H1 (cell line): ENCODE results near the gene FRRS1. TPM values are rescaled to one million over a fixed set of nuclear protein-coding genes. Genes with fewer than 3 reads are reported as not detected.

ENCODE experiments used
- CTCF ChIA-PET: fragments of 300-600 bp; sonication (Branson Sonifier 250); formaldehyde crosslinking; loops from one replicate; lab custom pipeline; 2021; ENCODE audit not compliant: partially characterized antibody; lab: Charles Lee
- POLR2A ChIA-PET: fragments of 300-600 bp; sonication (Branson Sonifier 250); formaldehyde crosslinking; loops from one replicate; lab custom pipeline; 2021; ENCODE audit warnings: inconsistent platforms; ENCODE audit not compliant: partially characterized antibody; lab: Charles Lee
- DNase-seq, 2 experiments: peaks; one replicate each; pipeline versions ENCODE4 v3.0.0 to v3.0.0-alpha.2; 2010 to 2022; ENCODE audit warnings: low spot score in 2 of 2, low read depth in 1 of 2, mixed read lengths in 1 of 2
- FAIRE-seq: peaks from 2 replicates; lab custom pipeline; 2011; peaks lifted over from hg19 to GRCh38; lab: Jason Lieb, UNC
- H2AFZ ChIP-seq: 2 replicates; pipeline ENCODE4 v1.8.1; 2012; ENCODE audit warnings: low read length, inconsistent platforms
- H2AK5ac ChIP-seq: 2 replicates; pipeline ENCODE4 v1.6.1; 2013; ENCODE audit warnings: low read depth, low read length
- H2BK120ac ChIP-seq: replicated peaks from 2 replicates; pipeline ENCODE3; 2013; ENCODE audit warnings: low read depth, low read length, inconsistent platforms
- H2BK12ac ChIP-seq: 2 replicates; pipeline ENCODE4 v1.6.1; 2013; ENCODE audit warnings: low read depth, low read length
- H2BK15ac ChIP-seq: 2 replicates; pipeline ENCODE4 v1.6.1; 2013; ENCODE audit warnings: low read length
- H2BK20ac ChIP-seq: 2 replicates; pipeline ENCODE4 v1.6.1; 2013; ENCODE audit warnings: low read length
- H2BK5ac ChIP-seq: 2 replicates; pipeline ENCODE4 v1.6.1; 2013; ENCODE audit warnings: low read depth, low read length
- H3K14ac ChIP-seq: 2 replicates; pipeline ENCODE4 v1.6.1; 2013; ENCODE audit warnings: inconsistent platforms; ENCODE audit not compliant: insufficient read length
- H3K18ac ChIP-seq: 2 replicates; pipeline ENCODE4 v1.6.1; 2013; ENCODE audit warnings: low read length; ENCODE audit errors: extremely low read depth
- H3K23ac ChIP-seq: 2 replicates; pipeline ENCODE4 v1.6.1; 2013; ENCODE audit warnings: inconsistent platforms; ENCODE audit not compliant: insufficient read length
- H3K23me2 ChIP-seq: 2 replicates; pipeline ENCODE4 v1.6.1; 2013; ENCODE audit warnings: low read depth, low read length
- H3K27ac ChIP-seq: 2 replicates; pipeline ENCODE4 v1.6.1; 2011; ENCODE audit warnings: low read depth, low read length, inconsistent platforms
- H3K27me3 ChIP-seq, 4 experiments: replicated peaks in 1 of 4; 1 replicate in 1 of 4; 2 replicates in 3 of 4; pipeline versions ENCODE4 v1.6.1 to v1.8.1; 2011 to 2013; ENCODE audit warnings: low read length in 3 of 4, mild to moderate bottlenecking in 3 of 4, inconsistent platforms in 2 of 4, mixed read lengths in 2 of 4, moderate library complexity in 1 of 4; ENCODE audit not compliant: control insufficient read depth in 3 of 4, insufficient read depth in 3 of 4; ENCODE audit errors: extremely low read depth in 1 of 4
- H3K36me3 ChIP-seq, 4 experiments: 2 replicates each; pipeline versions ENCODE4 v1.6.1 to v1.8.1; 2011 to 2013; ENCODE audit warnings: mild to moderate bottlenecking in 4 of 4, low read length in 3 of 4, moderate library complexity in 2 of 4, control low read depth in 1 of 4, inconsistent platforms in 1 of 4; ENCODE audit not compliant: insufficient read depth in 4 of 4, control insufficient read depth in 2 of 4
- H3K4ac ChIP-seq: replicated peaks from 2 replicates; pipeline ENCODE3; 2013; ENCODE audit warnings: low read length, low read depth, mixed read lengths, inconsistent platforms; ENCODE audit not compliant: insufficient read length
- H3K4me1 ChIP-seq, 4 experiments: replicated peaks in 1 of 4; 1 replicate in 1 of 4; 2 replicates in 3 of 4; pipeline versions ENCODE4 v1.6.1 to v1.8.1; 2011 to 2013; ENCODE audit warnings: low read length in 3 of 4, inconsistent platforms in 2 of 4, mixed read lengths in 1 of 4; ENCODE audit not compliant: insufficient read depth in 4 of 4, control insufficient read depth in 3 of 4
- H3K4me2 ChIP-seq, 2 experiments: 2 replicates each; pipeline versions ENCODE4 v1.6.1 to v1.8.1; 2011 to 2013; ENCODE audit warnings: low read depth in 2 of 2, low read length in 2 of 2, control low read depth in 1 of 2, inconsistent platforms in 1 of 2, mild to moderate bottlenecking in 1 of 2; ENCODE audit not compliant: insufficient read depth in 1 of 2
- H3K4me3 ChIP-seq, 4 experiments: fragments of 200-600, 300-600 bp in 1 of 4; sonication (generic), shearing (Covaris generic), sonication (Bioruptor Twin) in 1 of 4; 2 replicates each; pipeline versions ENCODE4 v1.5.1 to v1.8.1; 2011 to 2016; ENCODE audit warnings: low read length in 4 of 4, low read depth in 3 of 4, control low read depth in 2 of 4, inconsistent platforms in 2 of 4, mild to moderate bottlenecking in 2 of 4, mixed read lengths in 1 of 4, moderate library complexity in 1 of 4; ENCODE audit not compliant: insufficient read depth in 2 of 4; ENCODE audit errors: extremely low read depth in 1 of 4
- H3K56ac ChIP-seq: replicated peaks from 2 replicates; pipeline ENCODE3; 2013; ENCODE audit warnings: low read depth, mild to moderate bottlenecking, mixed read lengths, low read length, inconsistent platforms; ENCODE audit not compliant: insufficient read length
- H3K79me1 ChIP-seq: 2 replicates; pipeline ENCODE4 v1.6.1; 2013; ENCODE audit warnings: low read depth, low read length, control low read depth
- H3K79me2 ChIP-seq, 2 experiments: 2 replicates each; pipeline versions ENCODE4 v1.6.1 to v1.8.1; 2012 to 2013; ENCODE audit warnings: low read length in 2 of 2, mild to moderate bottlenecking in 2 of 2, inconsistent platforms in 1 of 2; ENCODE audit not compliant: insufficient read depth in 2 of 2, control insufficient read depth in 1 of 2
- H3K9ac ChIP-seq, 4 experiments: replicated peaks in 1 of 4; 1 replicate in 1 of 4; 2 replicates in 3 of 4; pipeline versions ENCODE4 v1.6.1 to v1.8.1; 2011 to 2013; ENCODE audit warnings: low read depth in 3 of 4, low read length in 3 of 4, control low read depth in 2 of 4, mild to moderate bottlenecking in 2 of 4, moderate library complexity in 2 of 4, inconsistent platforms in 1 of 4; ENCODE audit errors: extremely low read depth in 1 of 4
- H3K9me3 ChIP-seq, 2 experiments: 2 replicates each; pipeline versions ENCODE4 v1.6.1 to v1.8.1; 2012 to 2013; ENCODE audit warnings: mild to moderate bottlenecking in 2 of 2, moderate library complexity in 2 of 2, control low read depth in 1 of 2, inconsistent platforms in 1 of 2, low read depth in 1 of 2, low read length in 1 of 2, mixed read lengths in 1 of 2; ENCODE audit not compliant: insufficient read depth in 2 of 2
- H4K20me1 ChIP-seq, 2 experiments: replicated peaks in 1 of 2; 2 replicates each; pipeline versions ENCODE3 to v1.8.1; 2011 to 2013; ENCODE audit warnings: inconsistent platforms in 2 of 2, low read length in 2 of 2, mild to moderate bottlenecking in 1 of 2; ENCODE audit not compliant: insufficient read depth in 2 of 2, control insufficient read depth in 1 of 2
- H4K5ac ChIP-seq: 2 replicates; pipeline ENCODE4 v1.6.1; 2013; ENCODE audit warnings: low read length, low read depth, mixed read lengths, inconsistent platforms; ENCODE audit not compliant: insufficient read length
- H4K8ac ChIP-seq: 2 replicates; pipeline ENCODE4 v1.8.0; 2013; ENCODE audit warnings: mild to moderate bottlenecking, moderate library complexity, low read length, inconsistent platforms; ENCODE audit not compliant: insufficient read depth; ENCODE audit errors: extremely low read depth
- H4K91ac ChIP-seq: replicated peaks from 2 replicates; pipeline ENCODE3; 2013; ENCODE audit warnings: low read length, mixed read lengths, inconsistent platforms; ENCODE audit not compliant: insufficient read length
- CBX8 ChIP-seq: fragments of 300-800, 300-1000 bp; sonication (generic); IDR thresholded peaks from 2 replicates; pipeline ENCODE4 v1.7.1; 2016; ENCODE audit warnings: low read depth, low read length, borderline replicate concordance
- CHD1 ChIP-seq: IDR thresholded peaks from 2 replicates; pipeline ENCODE4 v1.6.1; 2012; ENCODE audit warnings: low read depth, low read length, improper control_type of control experiment
- EP300 ChIP-seq, 2 experiments: IDR thresholded peaks; 1 replicate in 1 of 2; 2 replicates in 1 of 2; pipeline ENCODE4 v1.6.1; 2011 to 2012; ENCODE audit warnings: low read depth in 2 of 2, low read length in 2 of 2, mild to moderate bottlenecking in 2 of 2, borderline replicate concordance in 1 of 2, inconsistent platforms in 1 of 2, moderate library complexity in 1 of 2
- EZH2 ChIP-seq: fragments of 200-600 bp; sonication (generic); IDR thresholded peaks from 2 replicates; pipeline ENCODE4 v1.7.1; 2012; ENCODE audit warnings: low read depth, mild to moderate bottlenecking, moderate library complexity, low read length, inconsistent platforms; ENCODE audit not compliant: severe bottlenecking
- FOSL1 ChIP-seq: IDR thresholded peaks from 2 replicates; pipeline ENCODE4 v1.6.1; 2011; ENCODE audit warnings: mild to moderate bottlenecking, low read depth, low read length, moderate library complexity; ENCODE audit not compliant: insufficient read depth
- GTF2F1 ChIP-seq: IDR thresholded peaks from 2 replicates; pipeline ENCODE4 v1.6.1; 2012; ENCODE audit warnings: low read depth, low read length, improper control_type of control experiment, borderline replicate concordance
- JUND ChIP-seq: IDR thresholded peaks from 2 replicates; pipeline ENCODE4 v1.6.1; 2011; ENCODE audit warnings: mild to moderate bottlenecking, improper control_type of control experiment, low read length
- KDM5A ChIP-seq: fragments of 200-600 bp; IDR thresholded peaks from 2 replicates; pipeline ENCODE4 v1.7.1; 2012; ENCODE audit warnings: mild to moderate bottlenecking, low read length, inconsistent platforms, mixed read lengths
- NRF1 ChIP-seq: IDR thresholded peaks from 2 replicates; pipeline ENCODE4 v1.6.1; 2011; ENCODE audit warnings: mild to moderate bottlenecking, low read depth, low read length, improper control_type of control experiment
- POLR2A ChIP-seq, 2 experiments: IDR thresholded peaks; 1 replicate in 1 of 2; 2 replicates in 1 of 2; pipeline ENCODE4 v1.6.1; 2011; ENCODE audit warnings: low read depth in 2 of 2, low read length in 2 of 2, mild to moderate bottlenecking in 2 of 2; ENCODE audit errors: control extremely low read depth in 1 of 2
- POLR2AphosphoS5 ChIP-seq: IDR thresholded peaks from 2 replicates; pipeline ENCODE4 v1.6.1; 2011; ENCODE audit warnings: low read depth, low read length
- SIRT6 ChIP-seq: IDR thresholded peaks from one replicate; pipeline ENCODE4 v1.7.1; 2012; ENCODE audit warnings: low read length, inconsistent platforms
- SIX5 ChIP-seq: IDR thresholded peaks from 2 replicates; pipeline ENCODE4 v1.6.1; 2011; ENCODE audit warnings: mild to moderate bottlenecking, low read depth, low read length
- TBP ChIP-seq: IDR thresholded peaks from 2 replicates; pipeline ENCODE4 v1.6.1; 2011; ENCODE audit warnings: low read depth, low read length, improper control_type of control experiment
- YY1 ChIP-seq: IDR thresholded peaks from 2 replicates; pipeline ENCODE4 v1.6.1; 2011; ENCODE audit warnings: low read depth, mild to moderate bottlenecking, low read length
- ZNF274 ChIP-seq: IDR thresholded peaks from 2 replicates; pipeline ENCODE4 v1.7.0; 2012; ENCODE audit warnings: low read length, borderline replicate concordance; ENCODE audit errors: extremely low read depth
- WGBS, 2 experiments: shearing (Covaris generic) in 1 of 2; methylation state at CpG; one replicate each; pipeline versions ENCODE4 v1.1.6 to v1.1.7; 2013 to 2015; ENCODE audit warnings: low lambda C conversion rate in 2 of 2, mixed read lengths in 2 of 2, inconsistent platforms in 1 of 2, low coverage in 1 of 2, missing lambda C conversion rate in 1 of 2; ENCODE audit not compliant: insufficient replicate concordance in 2 of 2, insufficient coverage in 1 of 2, insufficient read length in 1 of 2; ENCODE audit errors: extremely low coverage in 1 of 2, missing lambda C conversion rate in 1 of 2; 5-methylcytosine and 5-hydroxymethylcytosine counted together
- polyA plus RNA-seq, 7 experiments: library from polyadenylated mRNA; depleted of rRNA in 3 of 7; stranded (reverse) in 5 of 7; unstranded in 2 of 7; fragments of >200 nt in 5 of 7; fragments of 200-250 nt in 2 of 7; gene quantifications; 1 replicate in 5 of 7; 2 replicates in 1 of 7; 4 replicates in 1 of 7; pipeline versions ENCODE4 v1.2.1 to v1.2.3, GENCODE V29; 2011 to 2013; ENCODE audit warnings: missing spikeins in 2 of 7, mixed read lengths in 2 of 7
- total RNA-seq: library from RNA; stranded (reverse); fragmentation: NEBNext Ultra II Directional; extraction: Animal tissue kit (Norgen Biotek cat#: 25700); gene quantifications from 2 replicates; pipeline ENCODE4 v1.2.1, GENCODE V29; 2021

FRRS1 gene
- total and polyA plus RNA-seq, 2 of the 8 experiments (the other 6 are each of a cell fraction or from before 2014, with no cell fraction given), result 3.5 to 6.5 TPM

DNA sequence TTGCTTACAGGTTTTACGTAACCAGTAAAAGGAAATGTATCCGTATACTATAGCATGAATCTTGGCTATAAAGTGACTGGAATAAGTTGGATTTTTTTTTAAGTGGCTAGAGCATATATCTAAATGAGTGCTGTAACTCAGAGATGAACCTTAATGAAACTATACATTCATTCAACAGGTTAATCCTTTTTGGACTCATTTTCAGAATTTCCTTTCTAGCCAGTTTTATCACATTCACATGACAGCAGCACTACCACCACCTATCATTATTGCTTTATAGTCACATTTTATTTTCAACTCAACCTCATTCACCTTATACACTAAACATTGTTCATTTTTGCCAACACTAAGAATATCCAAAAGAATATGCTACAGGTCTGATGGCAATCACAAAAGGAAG, 30.6 kb downstream of the FRRS1 start:
- Histone ChIP-seq H3K4me2 (no peak overlapping the region), H3K27me3 (no peaks in the 10 kb centered on the region), H3K4me3 (no peak overlapping the region), H3K4ac (no peak overlapping the region), H2AFZ (no peak overlapping the region), H2BK12ac (no peak overlapping the region), H3K23ac (no peak overlapping the region), H3K23me2 (no peaks in the 10 kb centered on the region), H3K14ac (no peak overlapping the region), H4K8ac (no peak overlapping the region), H4K91ac (no peak overlapping the region), H3K79me2 (no peaks in the 10 kb centered on the region), H3K9me3 (no peaks in the 10 kb centered on the region), H3K18ac (no peak overlapping the region), H3K56ac (no peak overlapping the region), H2AK5ac (no peak overlapping the region), H3K4me1 (no peaks in the 10 kb centered on the region), H4K5ac (no peak overlapping the region), H3K27ac (no peak overlapping the region), H3K79me1 (no peaks in the 10 kb centered on the region), H2BK15ac (no peak overlapping the region), H2BK120ac (no peak overlapping the region), H2BK20ac (no peak overlapping the region), H4K20me1 (no peaks in the 10 kb centered on the region), H3K9ac (no peak overlapping the region), H3K36me3 (no peaks in the 10 kb centered on the region), H2BK5ac (no peak overlapping the region)
- WGBS, 2 experiments, result 89% methylated on average over 2 of the region's 2 CpGs; no CpG with 5 or more reads in 1 of the 2 experiments
- ChIA-PET CTCF (no interaction called here), POLR2A (no interaction called here)
- FAIRE-seq (no peak), DNase-seq (no peak)
- no peak for TF ChIP-seq KDM5A
- no peak for TF ChIP-seq FOSL1
- no peak for TF ChIP-seq POLR2AphosphoS5
- no peak for TF ChIP-seq SIRT6
- no peak for TF ChIP-seq EP300 (IDR thresholded peaks at IDR 0.05; ENCODE audit: borderline replicate concordance in 1 of 2, low read depth in 2 of 2, low read length in 2 of 2)
- TF ChIP-seq JUND, result no peak
- no peak for TF ChIP-seq SIX5
- no peak for TF ChIP-seq YY1
- no peak for TF ChIP-seq POLR2A (IDR thresholded peaks at IDR 0.05; ENCODE audit: control extremely low read depth in 1 of 2, low read depth in 2 of 2, low read length in 2 of 2)
- no peak for TF ChIP-seq EZH2
- no peak for TF ChIP-seq TBP
- TF ChIP-seq ZNF274, result no peak
- TF ChIP-seq CHD1, result no peak
- TF ChIP-seq GTF2F1, result no peak
- TF ChIP-seq CBX8, result no peak
- no peak for TF ChIP-seq NRF1
